ENCODE measurements around the gene CMTM4.
"Not testable (repeated sequence)": the region's sequence is repeated elsewhere in the genome, so short reads cannot be mapped to it uniquely, and the experiment has no call there.

Gene CMTM4

GRCh38 chr16:66592814-66593213, 103.7 kb downstream of the CMTM4 start:
- DNase-seq (ENCODE audit: low spot score) = no peak

GRCh38 chr16:66592241-66592640, 104.3 kb downstream of the CMTM4 start:
- DNase-seq (ENCODE audit: low spot score) = no peak

GRCh38 chr16:66591018-66591417, 105.5 kb downstream of the CMTM4 start:
- no peak for DNase-seq (ENCODE audit: low spot score)

GRCh38 chr16:66590322-66590721, 106.2 kb downstream of the CMTM4 start:
- no peak for DNase-seq (ENCODE audit: low spot score)

- DNase-seq (ENCODE audit: low spot score) = no peak
Measured at GRCh38 chr16:66588981-66589713, 107.4 kb downstream of the CMTM4 start.

GRCh38 chr16:66587881-66588600, 108.5 kb downstream of the CMTM4 start:
- no peak for DNase-seq (ENCODE audit: low spot score)

- no peak for DNase-seq (ENCODE audit: low spot score)
Measured at GRCh38 chr16:66585481-66586239, 110.9 kb downstream of the CMTM4 start.

- no peak for DNase-seq (ENCODE audit: low spot score)
Measured at GRCh38 chr16:66581246-66581952, 115.1 kb downstream of the CMTM4 start.

GRCh38 chr16:66580605-66581209, 115.8 kb downstream of the CMTM4 start:
- no peak for DNase-seq (ENCODE audit: low spot score)

- no peak for DNase-seq (ENCODE audit: low spot score)
Measured at GRCh38 chr16:66578651-66579531, 117.7 kb downstream of the CMTM4 start, which contains the start of gene CMTM2. CMTM2 (plus strand) TSS chr16:66579463; CDS start chr16:66579608, 145 bp downstream.

- no peak for DNase-seq (ENCODE audit: low spot score)
Measured at GRCh38 chr16:66576296-66576695, 120.2 kb downstream of the CMTM4 start.

GRCh38 chr16:66575060-66575459, 121.5 kb downstream of the CMTM4 start:
- DNase-seq (ENCODE audit: low spot score) = no peak

GRCh38 chr16:66574531-66574930, 122.0 kb downstream of the CMTM4 start:
- DNase-seq (ENCODE audit: low spot score) = no peak

GRCh38 chr16:66574081-66574480, 122.5 kb downstream of the CMTM4 start:
- DNase-seq (ENCODE audit: low spot score) = no peak

- no peak for DNase-seq (ENCODE audit: low spot score)
Measured at GRCh38 chr16:66572356-66572755, 124.2 kb downstream of the CMTM4 start.

GRCh38 chr16:66569827-66570405, 126.6 kb downstream of the CMTM4 start:
- DNase-seq (ENCODE audit: low spot score) = no peak

- no peak for DNase-seq (ENCODE audit: low spot score)
Measured at GRCh38 chr16:66569131-66569530, 127.4 kb downstream of the CMTM4 start.

GRCh38 chr16:66568355-66568754, 128.2 kb downstream of the CMTM4 start:
- DNase-seq (ENCODE audit: low spot score) = no peak

GRCh38 chr16:66567270-66567669, 129.3 kb downstream of the CMTM4 start:
- DNase-seq (ENCODE audit: low spot score) = not testable (repeated sequence)

Data from SK-N-DZ (cell line).